GM19035 (cell line): ENCODE results near the gene ACTL6B.

Source experiments
- ATAC-seq: cut with Tn5 transposase; IDR thresholded peaks from one replicate; pipeline ENCODE4 v1.9.1; 2021; ENCODE audit not compliant: unreplicated experiment

The ACTL6B gene

GRCh38 chr7:100683659-100684533 lies 27.6 kb upstream of the ACTL6B start:
- ATAC-seq = no peak

DNA sequence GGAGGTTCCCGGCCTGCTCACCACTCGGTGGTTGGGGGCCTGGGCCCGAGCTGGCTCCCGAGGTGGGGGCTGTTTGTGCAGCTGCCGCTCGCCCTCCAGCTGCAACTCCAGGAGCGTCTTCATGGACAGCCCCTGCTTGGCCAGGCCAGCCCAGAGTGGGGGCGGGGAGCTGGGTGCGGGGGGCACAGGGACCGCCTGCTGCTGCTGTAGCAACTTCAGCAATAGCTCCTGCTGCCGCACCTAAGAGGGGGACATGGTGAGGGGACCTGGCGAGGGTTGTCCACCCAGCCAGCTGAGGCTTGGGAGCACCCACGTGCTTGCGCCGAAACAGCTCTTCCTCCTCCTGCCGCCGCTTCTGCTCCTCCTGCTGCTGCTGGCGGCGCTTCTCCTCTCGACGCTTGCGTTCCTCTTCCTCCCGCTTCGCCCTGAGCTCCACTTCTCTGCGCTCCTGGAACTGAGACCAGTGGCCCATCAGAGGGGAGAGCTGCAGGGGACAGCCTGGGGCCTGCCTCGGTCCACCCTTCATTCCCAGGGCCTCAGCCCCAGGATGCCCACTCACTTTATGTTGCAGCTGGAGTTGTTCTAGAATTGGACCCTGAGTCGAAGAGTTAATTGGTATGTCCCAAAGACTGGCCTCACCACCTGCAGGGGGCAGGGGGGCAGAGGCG lies 26.9 kb upstream of the ACTL6B start:
- no peak for ATAC-seq

GRCh38 chr7:100682228-100682741 lies 26.0 kb upstream of the ACTL6B start:
- ATAC-seq = no peak

DNA sequence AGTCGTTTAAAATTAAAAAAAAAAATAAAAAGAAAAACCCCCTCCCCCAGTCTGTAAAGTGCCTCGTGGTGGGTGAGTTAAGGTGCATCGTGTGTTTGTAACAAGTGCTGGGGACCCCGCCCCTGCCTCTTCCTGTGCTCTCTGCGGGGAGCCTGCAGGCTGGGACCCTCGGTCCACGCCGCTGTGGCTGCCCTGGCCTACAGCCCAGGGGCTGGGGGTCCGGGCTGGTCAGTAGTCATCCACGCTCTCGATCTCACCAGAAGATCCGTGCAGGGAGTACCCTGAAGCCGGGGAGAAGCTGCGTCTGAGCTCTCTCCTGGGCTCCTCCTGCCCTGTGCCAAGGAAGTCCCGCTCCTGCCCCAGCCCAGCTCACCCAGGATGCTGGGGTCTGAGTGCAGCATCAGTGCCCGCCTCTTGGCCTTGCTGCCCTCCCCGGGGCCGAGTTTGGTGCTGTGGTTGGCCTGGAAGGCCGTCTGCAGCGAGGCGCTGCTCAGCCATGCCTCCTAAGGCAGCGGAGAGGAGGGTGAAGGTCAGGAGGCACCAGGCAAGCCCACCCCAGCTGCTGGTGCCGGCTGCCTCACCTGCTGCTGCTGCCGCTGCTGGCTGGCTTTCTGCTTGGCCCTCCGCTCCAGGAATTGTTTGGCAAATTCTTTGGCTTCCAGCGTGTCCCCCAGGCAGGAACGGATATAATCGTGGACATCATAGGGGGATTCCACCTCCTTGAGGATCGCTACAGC lies 25.4 kb upstream of the ACTL6B start:
- ATAC-seq = no peak

DNA sequence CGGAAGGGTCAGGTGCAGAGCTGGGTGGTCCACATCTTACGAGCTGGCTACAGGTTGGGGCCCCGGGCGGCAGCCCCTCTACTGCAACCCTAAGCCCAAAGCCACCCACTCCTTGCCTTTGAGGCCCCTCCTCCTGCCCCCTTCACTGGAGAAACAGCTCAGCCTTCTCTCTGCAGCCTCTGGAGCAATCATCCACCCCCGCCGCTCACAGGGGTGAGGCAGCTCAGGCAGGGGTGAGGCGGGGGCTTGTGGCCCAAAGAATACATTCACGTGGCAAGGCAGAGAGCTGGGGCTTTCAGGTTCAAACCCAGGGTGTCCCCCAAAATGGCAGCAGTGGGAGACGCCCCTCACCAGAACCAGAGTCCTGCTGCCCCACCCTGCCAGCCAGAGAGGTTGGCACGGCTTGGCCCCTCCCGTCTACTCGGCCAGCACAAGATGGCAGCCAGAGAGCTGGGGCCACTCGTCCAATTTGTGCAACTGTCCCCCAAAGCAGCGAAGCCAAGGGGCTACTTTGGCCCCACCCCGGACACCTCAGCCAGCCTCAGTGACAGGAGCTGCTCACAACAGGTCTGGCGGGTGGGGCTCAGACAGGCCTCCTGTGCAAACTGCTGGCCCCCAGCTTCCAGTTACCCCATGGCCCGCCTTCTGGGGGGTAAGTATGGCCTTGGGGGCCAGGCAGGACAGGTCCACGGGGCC lies 24.5 kb upstream of the ACTL6B start:
- ATAC-seq = no peak

DNA sequence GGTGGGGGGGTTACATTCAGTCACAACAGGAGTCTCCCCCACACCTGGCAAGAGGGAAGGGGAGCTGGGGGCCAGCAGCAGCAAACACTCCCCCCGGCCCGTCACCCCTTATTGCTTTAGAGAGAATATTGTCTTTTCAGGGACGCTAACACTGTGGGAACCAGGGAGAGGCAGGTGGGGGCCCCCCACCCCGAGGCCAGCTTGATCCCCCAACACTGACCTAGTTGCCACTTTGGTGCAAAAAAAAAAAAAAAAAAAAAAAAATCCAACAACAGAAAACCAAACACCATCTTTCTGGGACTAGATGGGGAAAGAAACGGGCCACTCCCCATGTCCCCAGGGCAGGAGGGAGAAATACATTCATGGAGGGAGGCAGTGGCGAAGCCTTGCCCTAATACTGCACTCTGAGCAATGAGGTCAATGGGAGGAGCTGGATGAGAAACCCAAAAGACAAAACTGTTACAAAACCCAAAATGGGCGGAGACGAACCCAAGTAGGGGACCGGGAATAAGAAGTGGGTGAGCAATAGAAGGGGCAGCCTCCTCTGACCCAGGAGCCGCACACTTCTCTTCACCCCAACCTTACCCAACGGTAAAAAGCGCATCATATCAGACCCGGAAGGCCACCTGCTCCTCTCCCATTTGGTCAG lies 23.8 kb upstream of the ACTL6B start:
- no peak for ATAC-seq

DNA sequence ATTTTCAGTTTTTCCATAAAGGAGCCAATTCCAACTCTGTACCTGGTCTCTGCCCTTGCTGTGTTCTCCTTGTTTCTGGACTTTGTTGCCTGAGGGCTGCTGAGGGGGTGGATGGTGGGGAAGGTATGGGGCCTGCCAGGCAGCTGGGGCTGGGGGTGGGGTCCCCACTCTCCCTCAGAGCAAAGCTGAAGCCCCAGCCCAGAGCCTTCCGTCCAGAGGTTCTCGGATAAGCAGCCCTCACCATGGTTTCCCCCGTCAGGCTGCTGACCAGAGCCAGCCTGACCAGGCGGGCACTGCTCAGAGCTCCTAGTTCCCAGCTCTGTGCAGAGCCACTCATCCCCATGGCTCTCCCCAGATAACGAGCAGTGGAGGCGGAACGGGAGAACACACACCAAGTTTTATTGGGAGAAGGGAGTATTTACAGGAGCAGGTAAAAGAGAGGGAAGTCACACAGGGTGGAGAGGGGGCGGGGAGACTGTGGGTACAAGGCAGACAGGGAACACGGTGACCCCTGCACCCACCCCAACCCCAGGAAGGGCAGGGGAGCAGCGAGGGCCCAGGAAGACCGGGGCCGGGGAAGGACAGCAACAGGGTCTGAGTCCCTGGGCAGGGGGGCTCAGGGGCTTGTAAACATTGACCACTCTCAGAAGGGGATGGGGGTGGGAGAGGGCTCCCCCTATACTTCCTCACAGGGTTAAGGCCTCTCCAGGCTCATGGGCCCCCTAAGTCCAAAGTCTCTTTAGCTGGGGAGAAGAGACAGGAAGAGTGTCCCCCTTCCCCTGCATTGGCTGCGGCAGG lies 23.1 kb upstream of the ACTL6B start:
- no peak for ATAC-seq

GRCh38 chr7:100678291-100678984 lies 22.2 kb upstream of the ACTL6B start:
- no peak for ATAC-seq

DNA sequence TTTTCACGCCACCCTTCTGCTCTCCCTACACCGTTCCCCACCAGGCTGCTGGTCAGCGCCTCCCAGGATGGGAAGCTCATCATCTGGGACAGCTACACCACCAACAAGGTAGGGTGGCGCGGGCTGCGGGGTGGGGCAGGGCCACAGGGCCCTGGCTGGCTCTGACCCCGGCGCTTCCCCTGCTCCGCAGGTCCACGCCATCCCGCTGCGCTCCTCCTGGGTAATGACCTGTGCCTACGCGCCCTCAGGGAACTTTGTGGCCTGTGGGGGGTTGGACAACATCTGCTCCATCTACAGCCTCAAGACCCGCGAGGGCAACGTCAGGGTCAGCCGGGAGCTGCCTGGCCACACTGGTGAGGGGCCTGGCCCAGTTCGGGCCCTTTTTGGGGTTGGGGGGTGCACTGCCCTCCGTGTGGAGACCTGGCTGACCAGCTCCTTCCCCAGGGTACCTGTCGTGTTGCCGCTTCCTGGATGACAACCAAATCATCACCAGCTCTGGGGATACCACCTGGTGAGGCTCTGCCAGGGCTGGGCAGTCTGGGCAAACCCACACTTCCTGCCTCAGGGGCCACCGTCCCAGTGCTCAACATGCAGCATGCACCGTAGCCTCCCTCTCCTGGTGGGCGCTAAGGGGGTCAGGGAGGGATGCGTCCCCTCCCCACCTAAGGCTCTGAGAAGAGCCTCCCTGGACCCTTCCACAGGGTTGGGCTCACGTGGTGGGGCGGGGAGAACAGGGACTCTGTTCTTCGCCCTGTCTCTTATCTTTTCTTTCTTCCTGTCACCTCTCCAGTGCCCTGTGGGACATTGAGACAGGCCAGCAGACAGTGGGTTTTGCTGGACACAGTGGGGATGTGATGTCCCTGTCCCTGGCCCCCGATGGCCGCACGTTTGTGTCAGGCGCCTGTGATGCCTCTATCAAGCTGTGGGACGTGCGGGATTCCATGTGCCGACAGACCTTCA lies 21.3 kb upstream of the ACTL6B start:
- ATAC-seq = no peak

GRCh38 chr7:100676501-100677306 lies 20.5 kb upstream of the ACTL6B start:
- ATAC-seq = no peak

GRCh38 chr7:100675581-100676350 lies 19.5 kb upstream of the ACTL6B start:
- ATAC-seq = peak; percentile 36

- ATAC-seq = no peak
Observed at GRCh38 chr7:100675105-100675451, 18.8 kb upstream of the ACTL6B start.

DNA sequence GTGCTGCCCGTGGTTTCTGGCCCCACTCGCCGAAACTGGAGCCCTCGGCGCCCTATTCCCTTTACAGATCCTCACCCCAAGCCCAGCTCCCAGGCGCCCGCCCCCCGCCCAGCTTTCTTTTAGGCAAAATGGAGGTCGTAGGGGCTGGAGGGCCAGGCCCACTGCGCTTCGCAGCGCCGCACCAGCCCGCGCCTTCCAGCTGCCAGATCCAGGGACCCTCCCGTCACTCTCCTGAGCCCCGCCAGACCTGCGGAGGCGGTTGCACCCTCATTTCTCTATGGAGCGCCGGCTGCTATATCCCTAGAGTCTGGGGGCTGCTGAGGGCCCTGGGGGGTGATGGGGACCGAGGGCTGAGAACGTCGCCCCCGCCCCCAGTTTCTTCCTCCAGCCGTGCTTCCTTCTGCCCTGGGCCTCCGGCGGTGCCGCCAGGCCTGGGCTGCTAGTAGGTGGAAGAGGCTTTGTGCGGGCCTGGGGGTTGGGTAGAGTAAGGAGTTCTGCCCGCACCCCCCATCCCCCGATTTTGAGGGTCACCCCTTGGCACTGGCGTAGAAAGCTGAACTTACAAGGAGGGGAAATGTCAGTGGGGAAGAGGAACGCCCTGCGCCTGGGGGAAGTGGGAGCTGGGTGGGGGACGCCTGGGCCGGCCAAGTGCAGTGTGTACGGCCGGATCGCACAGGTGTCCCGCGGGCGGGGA lies 18.3 kb upstream of the ACTL6B start:
- ATAC-seq = no peak

- peak; percentile 5 for ATAC-seq
Observed at GRCh38 chr7:100673942-100674410, 17.7 kb upstream of the ACTL6B start.

- peak; percentile 64 for ATAC-seq
Observed at GRCh38 chr7:100673302-100673941, 17.2 kb upstream of the ACTL6B start, which contains the start of gene GNB2. TSS of gene GNB2 (plus strand) at chr7:100673740. CDS start at chr7:100676266, 2,526 bp downstream.
